Sigmoid colon (tissue), 7 donors: ENCODE results near the gene GPR158. TPM values are rescaled to one million over a fixed set of nuclear protein-coding genes. Genes with fewer than 3 reads are reported as not detected.

ENCODE experiments used
- DNase-seq: peaks from one replicate; pipeline ENCODE4 v3.0.0-alpha.2; 2019
- H3K27ac ChIP-seq, 4 donors: fragments of 200-600 bp; sonication (generic); one replicate each; pipeline ENCODE4 v1.5.1; 2016 to 2019; ENCODE audit warnings: mild to moderate bottlenecking in 1 of 4
- H3K27me3 ChIP-seq, 3 donors: fragments of 200-600 bp; sonication (generic); one replicate each; pipeline ENCODE4 v1.5.1; 2019; ENCODE audit warnings: mild to moderate bottlenecking in 1 of 3
- H3K36me3 ChIP-seq, 4 donors: fragments of 200-600 bp; sonication (generic); one replicate each; pipeline ENCODE4 v1.5.1; 2016 to 2019
- H3K4me1 ChIP-seq, 4 donors: fragments of 200-600 bp; sonication (generic); one replicate each; pipeline ENCODE4 v1.5.1; 2017 to 2019
- H3K4me3 ChIP-seq, 4 donors: fragments of 200-600 bp; sonication (generic); one replicate each; pipeline ENCODE4 v1.5.1; 2017 to 2019; ENCODE audit warnings: mild to moderate bottlenecking in 2 of 4, moderate library complexity in 1 of 4
- H3K9me3 ChIP-seq, 4 donors: fragments of 200-600 bp in 3 of 4; sonication (generic) in 3 of 4; one replicate each; pipeline versions ENCODE4 v1.5.1 to v1.6.1; 2013 to 2019
- CTCF ChIP-seq, 4 experiments: fragments of 450-650 bp in 3 of 4; fragments of 200-600 bp in 1 of 4; IDR thresholded peaks; one replicate each; pipeline ENCODE4 v1.5.1; 2016 to 2019; ENCODE audit warnings: antibody characterized with exemption in 4 of 4, mild to moderate bottlenecking in 3 of 4, moderate library complexity in 2 of 4
- WGBS, 2 donors: extraction: QIAGEN DNeasy Blood & Tissue Kit; methylation state at CpG; one replicate each; pipeline ENCODE4 v1.1.7; 2013; 5-methylcytosine and 5-hydroxymethylcytosine counted together
- intact Hi-C: fragments of 100-400 bp; cut with DNase I; formaldehyde crosslinking; loops from one replicate; pipeline ENCODE4 v1.15.1; 2023
- polyA plus RNA-seq, 3 donors: library from polyadenylated mRNA; stranded (reverse); fragments of 200-250 nt; gene quantifications; one replicate each; pipeline ENCODE4 v1.2.3, GENCODE V29; 2013
- small RNA-seq, 3 donors: library from RNA; depleted of rRNA; stranded (forward); fragments of <200 nt; gene quantifications; one replicate each; pipeline ENCODE3, GENCODE V24; 2016
- total RNA-seq, 4 donors: library from RNA; depleted of rRNA; stranded (reverse); fragments of >200 nt; gene quantifications; one replicate each; pipeline ENCODE4 v1.1.0, GENCODE V29; 2016
- donor health status: healthy with polysubstance abuse.
- donor health status: Bipolar disorder and iron deficiency.
- donor health status: healthy.

The GPR158 gene
- total and polyA plus RNA-seq, 7 donors = 0.16 to 1.1 (median 0.54) TPM; not detected in 2

GRCh38 chr10:25651534-25651933, 476.7 kb downstream of the GPR158 start:
- Histone ChIP-seq H3K9me3 (no peaks in the 10 kb centered on the region), H3K27ac (no peak overlapping the region), H3K4me1 (no peaks in the 10 kb centered on the region), H3K4me3 (no peak overlapping the region), H3K36me3 (no peaks in the 10 kb centered on the region), H3K27me3 (no peaks in the 10 kb centered on the region)
- 53 to 67% methylated on average over 2 of the region's 2 CpGs for WGBS, 2 donors
- no peak for DNase-seq
- intact Hi-C loops = no loop called here
- TF ChIP-seq CTCF (IDR thresholded peaks at IDR 0.05) = no peak

Small RNA genes lying within 50 kb of the gene (small RNA-seq; reads per million reads assigned to genes)
- 0 reads per million in 3 donors for gene RN7SKP220

Other genes with a start within 250 kb of the GPR158 start
- 10 to 100 TPM in 3 of 4 donors, 1 to 10 TPM in 1; 7.7 to 17.2 (median 12.3) TPM for gene PRTFDC1, start 222.4 kb upstream of the GPR158 start, total RNA-seq
- 1 to 10 TPM; 6.0 to 9.6 (median 6.6) TPM for gene PRTFDC1, start 222.4 kb upstream of the GPR158 start, polyA plus RNA-seq
- gene ENKUR, start 158.8 kb upstream of the GPR158 start, total RNA-seq = not detected
- gene ENKUR, start 158.8 kb upstream of the GPR158 start, polyA plus RNA-seq = under 1 TPM in 2 of 3 donors, not detected in 1; under 0.01 to 0.60 TPM
- 1 to 10 TPM in 1 of 4 donors, under 1 TPM in 3; 0.36 to 1.9 (median 0.77) TPM for gene THNSL1, start 158.4 kb upstream of the GPR158 start, total RNA-seq
- gene THNSL1, start 158.4 kb upstream of the GPR158 start, polyA plus RNA-seq = 1 to 10 TPM; 1.2 to 2.1 (median 1.2) TPM